KMS-11 (cell line): ENCODE results near the gene MYO18B.

ENCODE experiments used
- H2AFZ ChIP-seq: fragments of 200-600 bp; sonication (generic); 2 replicates; pipeline ENCODE4 v1.6.1; 2016; ENCODE audit warnings: antibody characterized with exemption, mixed run types, low read depth
- H3K27ac ChIP-seq: fragments of 200-600 bp; sonication (generic); 2 replicates; pipeline ENCODE4 v1.6.1; 2016; ENCODE audit warnings: mild to moderate bottlenecking, mixed run types
- H3K27me3 ChIP-seq: fragments of 200-600 bp; sonication (generic); 2 replicates; pipeline ENCODE4 v1.6.1; 2017; ENCODE audit warnings: mild to moderate bottlenecking, low read depth, mixed run types, moderate library complexity; ENCODE audit not compliant: insufficient read depth
- H3K36me3 ChIP-seq: fragments of 200-600 bp; sonication (generic); 2 replicates; pipeline ENCODE4 v1.6.1; 2017; ENCODE audit warnings: mild to moderate bottlenecking, mixed run types; ENCODE audit not compliant: insufficient read depth
- H3K4me1 ChIP-seq: fragments of 200-600 bp; sonication (generic); 2 replicates; pipeline ENCODE4 v1.6.1; 2016; ENCODE audit warnings: mild to moderate bottlenecking, low read depth, mixed run types; ENCODE audit not compliant: poor library complexity, severe bottlenecking
- H3K4me2 ChIP-seq: fragments of 200-600 bp; sonication (generic); 2 replicates; pipeline ENCODE4 v1.7.0; 2016; ENCODE audit warnings: mild to moderate bottlenecking, mixed run types
- H3K4me3 ChIP-seq: fragments of 200-600 bp; sonication (generic); IDR thresholded peaks from 2 replicates; pipeline ENCODE4 v1.6.1; 2017; ENCODE audit warnings: low read depth, low read length, mixed read lengths; ENCODE audit not compliant: insufficient read depth
- H3K79me2 ChIP-seq: fragments of 200-600 bp; sonication (generic); 2 replicates; pipeline ENCODE4 v1.6.1; 2016; ENCODE audit warnings: low read depth, mixed run types; ENCODE audit not compliant: insufficient read depth
- H3K9ac ChIP-seq: fragments of 200-600 bp; sonication (generic); 2 replicates; pipeline ENCODE4 v1.6.1; 2016; ENCODE audit warnings: mild to moderate bottlenecking, mixed run types
- H4K20me1 ChIP-seq: fragments of 200-600 bp; sonication (generic); 2 replicates; pipeline ENCODE4 v1.6.1; 2016; ENCODE audit warnings: mild to moderate bottlenecking, mixed run types; ENCODE audit not compliant: insufficient read depth
- CTCF ChIP-seq: fragments of 200-600 bp; sonication (generic); conservative IDR thresholded peaks from 2 replicates; pipeline ENCODE4 v1.6.1; 2017; ENCODE audit warnings: low read depth, mild to moderate bottlenecking, antibody characterized with exemption, low read length, moderate library complexity, mixed read lengths

The MYO18B gene

GRCh38 chr22:25694196-25694907 lies 47.6 kb upstream of the MYO18B start:
- Histone ChIP-seq H3K4me2 (no peak overlapping the region), H3K4me1 (no peaks in the 10 kb centered on the region), H3K9ac (no peak overlapping the region), H3K79me2 (no peaks in the 10 kb centered on the region), H4K20me1 (no peaks in the 10 kb centered on the region), H3K27ac (no peak overlapping the region), H3K4me3 (no peak overlapping the region), H2AFZ (no peak overlapping the region), H3K27me3 (no peaks in the 10 kb centered on the region), H3K36me3 (no peaks in the 10 kb centered on the region)
- no peak for TF ChIP-seq CTCF

GRCh38 chr22:25695146-25695545 lies 46.8 kb upstream of the MYO18B start:
- H3K4me1 ChIP-seq, result no peaks in the 10 kb centered on the region
- H3K79me2 ChIP-seq, result no peaks in the 10 kb centered on the region
- no peak for TF ChIP-seq CTCF
- H3K27me3 ChIP-seq, result no peaks in the 10 kb centered on the region
- no peaks in the 10 kb centered on the region for H4K20me1 ChIP-seq
- H3K9ac ChIP-seq, result no peak overlapping the region
- no peak overlapping the region for H3K4me3 ChIP-seq
- H3K36me3 ChIP-seq, result no peaks in the 10 kb centered on the region
- no peak overlapping the region for H2AFZ ChIP-seq
- no peak overlapping the region for H3K4me2 ChIP-seq
- H3K27ac ChIP-seq, result no peak overlapping the region

GRCh38 chr22:25696763-25697162 lies 45.2 kb upstream of the MYO18B start:
- Histone ChIP-seq H3K9ac (no peak overlapping the region), H3K4me2 (no peak overlapping the region), H3K36me3 (no peaks in the 10 kb centered on the region), H3K27me3 (no peaks in the 10 kb centered on the region), H2AFZ (no peak overlapping the region), H3K4me3 (no peak overlapping the region), H3K4me1 (no peaks in the 10 kb centered on the region), H3K79me2 (no peaks in the 10 kb centered on the region), H4K20me1 (no peaks in the 10 kb centered on the region), H3K27ac (no peak overlapping the region)
- TF ChIP-seq CTCF, result no peak

DNA sequence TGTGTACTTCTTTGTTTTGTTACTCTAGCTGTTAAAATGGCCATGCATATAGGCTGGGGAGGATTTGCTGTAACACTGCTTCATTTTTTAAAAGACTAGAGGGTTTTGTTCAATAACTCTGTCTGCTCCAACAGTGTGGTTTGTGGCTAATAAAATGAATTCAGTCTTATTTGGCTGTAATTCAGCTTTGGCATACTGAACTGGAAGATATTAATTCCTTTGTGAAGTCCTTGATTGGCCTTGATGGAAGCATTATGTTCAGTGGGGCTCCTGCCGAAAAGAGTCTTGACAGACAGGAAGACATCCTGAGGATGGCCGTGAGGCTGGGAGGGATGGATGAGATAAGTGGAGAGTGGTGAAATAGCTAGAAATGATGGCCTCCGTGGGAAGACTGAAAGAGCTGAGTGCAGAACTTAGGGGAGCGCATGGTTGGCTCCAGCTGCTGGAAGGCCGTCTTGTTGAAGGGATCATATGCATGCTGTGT lies 44.8 kb upstream of the MYO18B start:
- Histone ChIP-seq H3K27me3 (no peaks in the 10 kb centered on the region), H3K4me3 (no peak overlapping the region), H3K4me2 (no peak overlapping the region), H4K20me1 (no peaks in the 10 kb centered on the region), H3K36me3 (no peaks in the 10 kb centered on the region), H2AFZ (no peak overlapping the region), H3K4me1 (no peaks in the 10 kb centered on the region), H3K27ac (no peak overlapping the region), H3K9ac (no peak overlapping the region), H3K79me2 (no peaks in the 10 kb centered on the region)
- no peak for TF ChIP-seq CTCF
